CD4-positive, alpha-beta T cell treated with Interleukin-6 for 4 hours (primary cell): ENCODE measurements around the gene CELF5.
"Not testable (repeated sequence)": the region's sequence is repeated elsewhere in the genome, so short reads cannot be mapped to it uniquely, and the experiment has no call there.

Experiments
- DNase-seq: peaks from one replicate; pipeline ENCODE4 v3.0.0-alpha.2; 2020; ENCODE audit warnings: mixed read lengths

Gene CELF5

DNA sequence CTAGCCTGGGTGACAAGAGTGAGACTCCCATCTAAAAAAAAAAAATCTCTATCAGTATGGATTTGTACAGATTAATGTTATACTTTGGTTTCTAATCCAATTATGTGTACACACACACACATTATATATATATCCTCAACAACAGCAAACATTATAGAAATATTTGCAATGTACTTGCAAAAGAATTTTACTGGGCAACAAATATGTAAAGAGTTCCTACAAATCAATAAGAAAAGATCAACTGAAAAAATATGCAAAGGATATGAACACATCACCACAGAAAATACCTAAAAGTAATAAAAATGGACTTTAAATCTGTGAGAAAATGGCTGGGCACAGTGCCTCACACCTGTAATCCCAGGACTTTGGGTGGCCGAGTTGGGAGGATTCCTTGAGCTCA, 101.0 kb downstream of the CELF5 start:
- DNase-seq = no peak

DNA sequence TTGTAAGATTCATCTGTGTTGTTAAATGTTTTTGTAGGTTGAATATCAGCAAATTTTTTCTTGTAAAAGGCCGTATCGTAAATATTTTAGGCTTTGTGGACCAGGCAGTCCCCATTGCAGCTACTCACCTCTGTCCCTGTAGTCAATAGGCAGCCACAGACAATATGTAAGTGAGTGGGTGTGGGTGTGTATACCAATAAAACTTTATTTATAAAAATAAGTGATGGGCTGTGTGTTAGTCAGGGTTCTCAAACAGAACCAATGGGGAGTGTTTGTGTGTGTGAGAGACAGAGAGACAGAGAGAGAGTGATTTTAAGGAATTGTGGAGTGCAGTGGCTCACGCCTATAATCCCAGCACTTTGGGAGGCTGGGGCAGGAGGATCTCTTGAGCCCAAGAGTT, 104.3 kb downstream of the CELF5 start:
- DNase-seq = no peak

GRCh38 chr19:3330047-3330446, 105.6 kb downstream of the CELF5 start:
- no peak for DNase-seq

- DNase-seq = not testable (repeated sequence)
Measured at GRCh38 chr19:3332232-3332631, 107.8 kb downstream of the CELF5 start.

GRCh38 chr19:3333020-3333583, 108.6 kb downstream of the CELF5 start:
- no peak for DNase-seq

DNA sequence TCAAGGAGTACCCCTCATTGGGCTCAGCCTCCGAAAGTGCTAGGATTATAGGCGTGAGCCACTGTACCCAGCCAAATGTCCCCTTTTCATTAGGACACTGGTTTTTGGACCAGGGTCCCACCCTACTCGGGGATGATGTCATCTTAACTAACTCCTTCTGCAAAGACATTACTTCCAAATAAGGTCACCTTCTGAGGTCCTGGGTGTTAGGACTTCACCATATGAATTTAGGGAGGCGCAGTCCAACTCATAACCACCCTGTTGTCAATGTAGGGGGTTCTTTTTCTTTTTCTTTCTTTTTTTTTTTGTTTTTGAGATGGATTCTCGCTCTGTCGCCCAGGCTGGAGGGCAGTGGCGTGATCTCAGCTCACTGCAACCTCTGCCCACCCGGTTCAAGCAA, 109.2 kb downstream of the CELF5 start:
- DNase-seq = no peak

DNA sequence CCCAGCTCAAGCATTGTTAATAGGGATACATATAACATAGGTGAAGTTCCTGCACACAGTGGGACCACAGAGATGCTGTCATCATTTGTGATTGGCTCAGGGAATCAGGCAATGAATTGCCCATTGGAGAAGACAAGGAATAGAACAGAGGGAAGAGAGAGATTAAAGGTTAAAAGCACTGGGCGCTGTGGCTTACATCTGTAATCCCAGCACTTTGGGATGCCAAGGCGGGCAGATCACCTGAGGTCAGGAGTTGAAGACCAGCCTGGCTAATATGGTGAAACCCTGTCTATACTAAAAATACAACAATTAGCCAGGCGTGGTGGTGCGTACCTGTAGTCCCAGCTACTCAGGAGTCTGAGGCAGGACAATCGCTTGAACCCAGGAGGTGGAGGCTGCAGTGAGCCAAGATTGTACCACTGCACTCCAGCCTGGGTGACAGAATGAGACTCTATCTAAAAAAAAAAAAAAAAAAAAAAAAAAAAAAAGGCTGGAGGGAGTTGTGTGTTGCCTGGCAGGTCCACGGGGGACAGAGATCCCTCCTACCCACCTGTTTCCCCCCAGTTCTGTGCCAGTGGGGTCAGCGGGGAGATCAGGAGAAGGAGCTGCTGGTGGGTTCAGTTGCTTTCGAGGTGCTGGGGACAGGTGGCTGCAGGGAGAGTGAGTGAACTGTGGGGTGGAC, 110.4 kb downstream of the CELF5 start:
- DNase-seq = not testable (repeated sequence)

DNA sequence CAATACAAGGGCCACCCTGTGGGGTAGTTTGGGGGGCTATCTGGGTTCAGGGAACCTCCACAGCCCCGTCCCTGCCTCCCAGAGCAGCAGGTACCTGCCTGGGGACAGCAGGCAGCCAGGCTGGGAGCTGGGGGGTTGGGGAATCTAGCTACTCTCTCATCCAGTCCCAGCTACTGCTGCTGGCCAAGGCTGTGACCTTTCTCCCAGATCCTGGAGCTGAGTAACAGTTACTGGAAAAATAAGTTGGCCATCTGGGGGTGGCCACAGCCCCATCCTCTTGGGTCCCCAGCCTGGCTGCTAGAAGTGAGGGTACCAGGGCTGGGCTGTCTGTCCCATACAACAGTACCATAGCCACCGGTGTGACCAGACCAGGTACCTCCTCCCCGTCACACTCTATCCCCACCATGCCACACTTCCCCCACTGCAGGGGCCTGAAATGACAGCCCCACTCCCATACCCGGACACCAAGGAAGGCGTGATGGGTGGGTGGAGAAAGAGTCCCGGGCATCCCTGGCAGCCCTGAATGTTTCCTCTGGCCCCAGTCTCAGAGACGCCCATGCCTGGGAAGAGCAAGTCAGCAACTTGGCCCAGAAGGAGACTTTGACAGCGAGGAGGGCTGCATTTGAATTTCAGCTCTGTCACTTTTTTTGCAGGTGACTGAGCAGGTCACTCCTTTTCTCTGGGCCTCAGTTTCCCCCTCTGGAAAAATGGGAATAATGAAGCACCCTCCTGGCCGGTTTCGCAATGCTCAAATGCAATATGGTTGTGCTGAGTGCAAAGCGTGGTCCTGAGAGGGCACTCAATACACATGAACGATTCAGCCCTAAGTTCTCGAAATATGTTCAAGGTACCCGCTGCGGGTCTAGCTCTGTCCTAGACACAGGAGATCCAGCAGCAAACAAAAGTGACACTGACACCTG, 111.2 kb downstream of the CELF5 start:
- DNase-seq = no peak

- DNase-seq = no peak
Measured at GRCh38 chr19:3336351-3336679, 111.9 kb downstream of the CELF5 start.

DNA sequence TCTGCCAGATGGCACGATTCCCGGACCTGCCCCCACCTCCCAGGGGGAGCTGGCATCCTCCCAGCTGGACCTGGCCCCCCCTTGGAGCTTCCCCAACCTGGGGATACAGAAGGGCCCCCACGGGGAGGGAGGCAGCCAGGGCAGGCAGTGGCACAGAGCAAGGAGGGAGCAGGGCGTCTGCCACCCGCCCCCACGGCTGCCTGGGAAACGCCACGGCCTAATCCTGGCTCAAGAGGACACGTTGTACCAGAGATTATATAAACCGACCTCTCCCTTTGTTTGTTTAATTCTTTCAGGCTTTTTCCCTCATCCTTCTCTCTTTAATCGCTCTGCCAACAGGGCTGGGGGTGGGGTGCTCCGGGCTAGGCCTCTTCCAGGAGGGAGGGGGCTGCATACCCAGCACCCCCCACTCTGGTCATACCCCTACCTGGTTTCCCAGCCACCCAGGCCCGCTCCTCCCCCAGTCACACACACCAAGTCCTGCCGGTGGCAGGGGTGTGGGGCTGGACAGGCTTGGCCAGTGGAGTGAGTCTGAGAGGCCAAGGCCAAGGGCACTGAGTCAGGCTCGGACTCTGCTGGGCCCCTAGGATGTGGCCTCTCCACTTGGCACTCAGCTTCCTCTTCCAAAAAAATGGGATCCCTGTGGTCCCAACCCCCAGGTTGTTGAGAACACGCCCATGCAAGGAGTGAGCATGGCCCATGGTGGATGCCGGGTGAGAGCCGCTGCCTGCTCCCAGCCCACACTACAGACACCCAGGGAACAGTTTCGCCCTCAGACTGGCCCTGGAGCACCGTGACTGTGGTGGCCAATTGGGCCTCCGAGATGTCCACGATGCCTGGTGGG, 112.4 kb downstream of the CELF5 start:
- DNase-seq = no peak

DNA sequence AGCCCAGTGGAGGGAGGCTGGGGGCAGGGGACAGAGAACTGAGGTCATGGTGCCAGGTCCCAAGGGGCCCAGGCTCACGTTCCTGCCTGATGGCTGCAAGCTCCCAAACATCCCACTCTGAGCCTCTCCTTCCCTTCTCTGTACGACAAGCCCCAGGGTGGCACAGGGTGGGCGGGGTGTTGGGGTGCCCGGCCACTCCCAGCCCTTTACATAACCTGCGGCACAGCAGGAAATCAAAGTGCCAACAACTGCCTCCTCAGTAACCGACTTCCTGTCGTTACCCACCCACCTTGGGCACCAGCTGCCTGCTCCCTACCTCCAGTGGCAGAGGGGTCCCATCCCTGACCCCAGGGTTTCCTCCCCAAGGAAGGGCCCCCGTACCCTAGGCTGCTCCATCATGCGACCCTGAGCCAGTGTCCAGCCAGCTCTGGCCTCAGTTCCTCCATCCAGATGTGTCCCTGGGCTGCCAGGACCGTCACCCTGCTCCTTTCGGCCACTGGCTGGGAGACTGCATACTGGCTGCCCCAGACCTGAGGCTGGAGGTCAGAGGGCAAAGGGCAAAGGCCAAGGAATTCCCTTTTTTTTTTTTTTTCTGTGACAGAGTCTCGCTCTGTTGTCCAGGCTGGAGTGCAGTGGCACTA, 114.2 kb downstream of the CELF5 start:
- DNase-seq = peak; percentile 85

DNA sequence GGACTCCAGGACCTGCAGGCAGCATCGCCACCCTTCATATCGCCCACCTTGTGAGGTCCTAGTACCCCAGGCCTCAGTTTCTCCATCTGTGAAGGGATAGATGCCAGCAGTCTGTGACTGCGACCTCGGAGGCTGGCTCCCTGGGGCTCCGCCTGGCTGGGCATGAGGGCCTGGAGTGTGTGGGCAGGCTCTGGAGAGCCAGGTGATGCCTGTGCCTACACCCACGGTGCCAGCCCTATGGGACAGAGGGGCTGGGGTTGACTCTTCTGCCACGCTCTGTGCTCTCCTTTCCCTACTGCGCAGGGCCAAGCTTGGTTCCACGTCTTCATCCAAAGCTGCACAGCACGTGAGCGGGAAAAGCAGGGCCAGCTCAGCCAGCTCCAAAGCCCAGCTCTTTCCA, 115.9 kb downstream of the CELF5 start:
- no peak for DNase-seq

GRCh38 chr19:3342246-3342645, 117.8 kb downstream of the CELF5 start:
- DNase-seq = no peak

- DNase-seq = not testable (repeated sequence)
Measured at GRCh38 chr19:3342962-3343361, 118.5 kb downstream of the CELF5 start.

DNA sequence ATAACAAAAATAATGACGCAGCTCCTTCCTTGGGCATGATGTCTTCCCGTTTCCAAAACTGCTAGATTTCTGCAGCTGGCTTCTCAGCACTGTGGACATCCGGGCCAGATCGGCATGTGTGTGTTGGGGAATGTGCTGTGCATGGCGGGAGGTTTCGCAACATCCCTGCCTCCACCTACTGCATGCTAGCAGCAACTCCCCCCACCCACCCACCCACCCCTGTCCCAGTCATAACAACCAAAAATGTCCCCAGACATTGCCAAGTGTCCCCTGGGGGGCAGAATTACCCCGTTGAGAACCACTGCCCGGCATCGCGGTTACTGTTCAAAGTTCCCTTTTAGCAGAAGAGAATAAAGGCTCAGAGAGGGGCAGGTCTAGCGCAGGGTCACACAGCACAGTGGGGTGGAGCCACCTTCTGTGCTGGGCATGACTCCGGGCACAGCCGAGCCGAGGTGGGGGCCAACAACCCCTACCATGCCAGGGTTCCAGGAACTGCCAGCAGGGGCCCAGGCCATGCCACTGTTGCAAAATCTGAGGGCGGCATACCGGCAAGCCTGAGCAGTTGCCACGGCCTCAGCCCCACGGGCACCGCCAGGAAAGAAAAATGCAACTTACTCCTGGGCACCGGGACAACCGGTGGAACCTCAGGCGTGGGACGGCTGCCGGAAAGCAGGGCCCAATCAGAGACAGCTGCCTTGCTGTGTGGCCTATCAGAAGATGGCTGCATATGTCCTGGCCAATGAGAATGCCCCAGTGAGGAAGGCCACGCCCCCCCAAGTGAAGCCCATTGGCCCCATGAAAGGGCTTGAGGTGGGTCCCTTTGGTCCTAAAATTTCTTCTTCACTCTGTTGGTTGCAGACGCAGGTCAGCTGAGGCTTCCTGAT, 119.4 kb downstream of the CELF5 start:
- DNase-seq = peak; percentile 56

DNA sequence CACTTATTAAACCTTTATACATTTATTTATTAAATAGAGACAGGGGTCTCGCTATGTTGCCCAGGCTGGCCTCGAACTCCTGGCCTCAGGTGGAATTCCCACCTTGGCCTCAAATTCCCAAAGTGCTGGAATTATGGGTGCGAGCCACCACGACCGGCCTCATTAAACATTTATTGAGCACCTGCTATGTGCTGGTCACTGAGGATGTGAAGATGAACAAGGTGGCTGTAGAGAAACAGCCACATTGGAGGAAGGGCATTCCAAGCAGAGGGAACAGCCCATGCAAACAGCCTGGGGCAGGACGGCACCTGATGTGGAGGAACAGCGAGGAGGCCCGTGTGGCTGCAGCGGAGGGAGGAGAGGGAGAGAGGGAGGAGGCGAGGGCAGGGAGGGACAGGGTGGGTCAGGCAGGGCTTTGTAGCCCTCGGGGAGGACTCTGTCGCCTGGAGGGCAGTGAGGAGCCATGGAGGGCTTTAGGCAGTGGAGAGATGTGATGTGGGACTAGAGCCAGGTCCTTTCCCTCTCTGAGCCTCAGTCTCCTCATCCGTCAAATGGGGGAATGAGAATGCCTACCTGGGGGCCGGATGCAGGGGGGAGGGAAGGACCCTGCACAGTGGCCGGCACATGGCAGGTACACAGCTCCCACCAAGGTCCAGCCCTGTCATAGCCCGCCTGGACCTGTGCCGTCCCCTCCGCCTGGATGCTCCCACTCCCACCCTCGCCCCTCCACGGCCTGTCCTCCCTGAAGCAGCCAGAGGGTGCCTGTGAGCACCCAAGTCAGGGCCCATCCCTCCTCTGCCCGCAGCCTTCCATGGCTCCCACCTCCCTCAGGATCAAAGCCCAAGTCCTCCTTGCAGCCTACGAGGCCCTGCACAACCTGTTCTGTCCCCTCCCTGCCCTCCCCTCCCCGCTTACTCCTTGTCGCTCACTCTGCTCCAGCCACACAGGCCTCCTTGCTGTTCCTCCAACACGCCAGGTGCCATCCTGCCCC, 120.4 kb downstream of the CELF5 start:
- DNase-seq = no peak

GRCh38 chr19:3345850-3346460, 121.5 kb downstream of the CELF5 start:
- no peak for DNase-seq
